Osteocyte (in vitro differentiated cells): ENCODE results near the gene SPON1. TPM values are rescaled to one million over a fixed set of nuclear protein-coding genes. Genes with fewer than 3 reads are reported as not detected.

ENCODE experiments used
- DNase-seq: peaks from one replicate; pipeline ENCODE4 v3.0.0; 2021; ENCODE audit warnings: mixed read lengths; ENCODE audit not compliant: unreplicated experiment; ENCODE audit errors: extremely low spot score
- H3K27ac Mint-ChIP-seq: one replicate; pipeline ENCODE4 v1.8.0; 2021; ENCODE audit warnings: mild to moderate bottlenecking, mixed read lengths; ENCODE audit not compliant: unreplicated experiment
- H3K27me3 Mint-ChIP-seq: one replicate; pipeline ENCODE4 v1.8.0; 2021; ENCODE audit warnings: mixed read lengths; ENCODE audit not compliant: unreplicated experiment
- H3K36me3 Mint-ChIP-seq: one replicate; pipeline ENCODE4 v1.8.0; 2021; ENCODE audit warnings: mixed read lengths; ENCODE audit not compliant: unreplicated experiment
- H3K4me1 Mint-ChIP-seq: one replicate; pipeline ENCODE4 v1.8.0; 2021; ENCODE audit warnings: mixed read lengths; ENCODE audit not compliant: unreplicated experiment
- H3K4me3 Mint-ChIP-seq: one replicate; pipeline ENCODE4 v1.8.0; 2021; ENCODE audit warnings: mild to moderate bottlenecking, moderate library complexity, mixed read lengths; ENCODE audit not compliant: unreplicated experiment
- H3K9me3 Mint-ChIP-seq: one replicate; pipeline ENCODE4 v1.8.0; 2021; ENCODE audit warnings: mixed read lengths; ENCODE audit not compliant: unreplicated experiment
- total RNA-seq: library from RNA; stranded (reverse); gene quantifications from 2 replicates; pipeline ENCODE4 v1.2.1, GENCODE V29; 2021
- TF ChIP-seq, protein P1 (sequence below): fragments of 200-600 bp; sonication (generic); IDR thresholded peaks from 2 replicates; pipeline ENCODE4 v1.5.0; 2021; ENCODE audit warnings: antibody characterized with exemption, mild to moderate bottlenecking, moderate library complexity

SPON1 gene
- total RNA-seq, 1 donor from 2014 or later: 0.05 TPM

GRCh38 chr11:13939961-13940906, 22.3 kb upstream of the SPON1 start:
- no peak overlapping the region for H3K27ac Mint-ChIP-seq
- H3K36me3 Mint-ChIP-seq: no peaks in the 10 kb centered on the region
- H3K4me1 Mint-ChIP-seq: peaks cover 9% of the 10 kb centered on the region
- TF ChIP-seq, protein P1, sequence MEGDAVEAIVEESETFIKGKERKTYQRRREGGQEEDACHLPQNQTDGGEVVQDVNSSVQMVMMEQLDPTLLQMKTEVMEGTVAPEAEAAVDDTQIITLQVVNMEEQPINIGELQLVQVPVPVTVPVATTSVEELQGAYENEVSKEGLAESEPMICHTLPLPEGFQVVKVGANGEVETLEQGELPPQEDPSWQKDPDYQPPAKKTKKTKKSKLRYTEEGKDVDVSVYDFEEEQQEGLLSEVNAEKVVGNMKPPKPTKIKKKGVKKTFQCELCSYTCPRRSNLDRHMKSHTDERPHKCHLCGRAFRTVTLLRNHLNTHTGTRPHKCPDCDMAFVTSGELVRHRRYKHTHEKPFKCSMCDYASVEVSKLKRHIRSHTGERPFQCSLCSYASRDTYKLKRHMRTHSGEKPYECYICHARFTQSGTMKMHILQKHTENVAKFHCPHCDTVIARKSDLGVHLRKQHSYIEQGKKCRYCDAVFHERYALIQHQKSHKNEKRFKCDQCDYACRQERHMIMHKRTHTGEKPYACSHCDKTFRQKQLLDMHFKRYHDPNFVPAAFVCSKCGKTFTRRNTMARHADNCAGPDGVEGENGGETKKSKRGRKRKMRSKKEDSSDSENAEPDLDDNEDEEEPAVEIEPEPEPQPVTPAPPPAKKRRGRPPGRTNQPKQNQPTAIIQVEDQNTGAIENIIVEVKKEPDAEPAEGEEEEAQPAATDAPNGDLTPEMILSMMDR: no peak
- H3K4me3 Mint-ChIP-seq: no peak overlapping the region
- H3K27me3 Mint-ChIP-seq: no peaks in the 10 kb centered on the region
- H3K9me3 Mint-ChIP-seq: peaks cover 8% of the 10 kb centered on the region
- DNase-seq: no peak

GRCh38 chr11:13940907-13941256, 21.6 kb upstream of the SPON1 start:
- H3K4me3 Mint-ChIP-seq: no peak overlapping the region
- no peak for DNase-seq
- H3K27me3 Mint-ChIP-seq: no peaks in the 10 kb centered on the region
- TF ChIP-seq, protein P1: no peak
- peaks cover 9% of the 10 kb centered on the region for H3K4me1 Mint-ChIP-seq
- no peaks in the 10 kb centered on the region for H3K36me3 Mint-ChIP-seq
- peaks cover 8% of the 10 kb centered on the region for H3K9me3 Mint-ChIP-seq
- H3K27ac Mint-ChIP-seq: no peak overlapping the region

DNA sequence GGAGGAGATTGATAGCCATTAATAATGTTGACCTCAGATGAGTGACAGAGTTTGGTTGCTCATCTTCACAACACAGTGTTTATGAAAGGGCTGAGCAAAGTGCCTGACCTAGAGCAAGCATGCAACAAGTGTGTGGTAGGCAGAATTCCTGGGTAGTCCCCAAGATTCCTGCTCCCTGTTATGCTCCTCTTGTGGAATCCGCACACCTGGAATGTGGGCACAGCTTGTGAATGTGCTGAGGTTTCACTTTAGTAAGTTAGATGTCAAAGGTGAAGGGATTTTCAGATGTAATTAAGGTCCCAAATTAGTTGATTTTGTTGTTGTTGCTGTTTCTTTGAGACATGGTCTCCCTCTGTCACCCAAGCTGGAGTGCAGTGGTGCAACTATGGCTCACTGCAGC, 20.7 kb upstream of the SPON1 start:
- TF ChIP-seq, protein P1: no peak
- H3K27ac Mint-ChIP-seq: no peak overlapping the region
- H3K4me3 Mint-ChIP-seq: no peak overlapping the region
- H3K36me3 Mint-ChIP-seq: no peaks in the 10 kb centered on the region
- peaks cover 9% of the 10 kb centered on the region for H3K4me1 Mint-ChIP-seq
- H3K9me3 Mint-ChIP-seq: peaks cover 8% of the 10 kb centered on the region
- H3K27me3 Mint-ChIP-seq: no peaks in the 10 kb centered on the region
- DNase-seq: no peak

DNA sequence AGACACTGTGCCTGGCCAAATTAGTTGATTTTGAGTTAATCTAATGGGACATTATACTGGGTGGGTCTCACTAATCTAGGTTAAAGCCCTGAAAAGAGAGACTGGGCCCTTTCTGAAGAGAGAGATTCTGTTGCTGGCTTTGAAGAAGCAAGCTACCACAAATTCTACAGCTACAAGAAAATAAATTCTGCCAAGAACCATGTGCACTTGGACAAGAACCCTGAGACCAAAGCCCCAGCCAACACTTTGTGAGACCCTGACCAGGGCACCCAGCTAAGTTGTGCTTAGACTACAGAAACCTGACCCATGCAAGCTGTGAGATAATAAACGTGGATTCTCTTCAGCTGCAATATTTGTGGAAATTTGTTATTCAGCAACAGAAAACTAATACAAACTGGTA, 20.1 kb upstream of the SPON1 start:
- Mint-ChIP-seq H3K9me3 (peaks cover 8% of the 10 kb centered on the region), H3K4me3 (no peak overlapping the region), H3K27ac (no peak overlapping the region), H3K4me1 (peaks cover 9% of the 10 kb centered on the region), H3K27me3 (no peaks in the 10 kb centered on the region), H3K36me3 (no peaks in the 10 kb centered on the region)
- TF ChIP-seq, protein P1: no peak
- DNase-seq: no peak

- H3K9me3 Mint-ChIP-seq: peaks cover 5% of the 10 kb centered on the region
- TF ChIP-seq, protein P1: no peak
- no peak overlapping the region for H3K27ac Mint-ChIP-seq
- no peaks in the 10 kb centered on the region for H3K36me3 Mint-ChIP-seq
- no peak overlapping the region for H3K4me3 Mint-ChIP-seq
- DNase-seq: no peak
- H3K4me1 Mint-ChIP-seq: peaks cover 9% of the 10 kb centered on the region
- no peaks in the 10 kb centered on the region for H3K27me3 Mint-ChIP-seq
These were observed 19.5 kb upstream of the SPON1 start for GRCh38 chr11:13942971-13943381.
